LNCaP clone FGC (cell line): ENCODE measurements around the gene SUSD3.

Experiments
- DNase-seq: peaks from one replicate; pipeline ENCODE4 v3.0.0-alpha.2; 2011; ENCODE audit warnings: low read depth
- H3K4me3 ChIP-seq: 2 replicates; pipeline ENCODE4 v1.5.1; 2011; ENCODE audit warnings: mild to moderate bottlenecking, low read depth, low read length, control low read depth
- CTCF ChIP-seq: IDR thresholded peaks from 2 replicates; pipeline ENCODE4 v1.5.1; 2012; ENCODE audit warnings: mild to moderate bottlenecking; ENCODE audit not compliant: control insufficient read depth, insufficient read depth; ENCODE audit errors: extremely low read depth

Gene SUSD3

GRCh38 chr9:93059011-93059714 lies 662 bp downstream of the SUSD3 start:
- DNase-seq, result no peak
- H3K4me3 ChIP-seq, result no peak overlapping the region
- no peak for TF ChIP-seq CTCF

- H3K4me3 ChIP-seq, result no peak overlapping the region
- no peak for DNase-seq
- TF ChIP-seq CTCF, result no peak
These were observed 1.4 kb downstream of the SUSD3 start for GRCh38 chr9:93059715-93060578.

DNA sequence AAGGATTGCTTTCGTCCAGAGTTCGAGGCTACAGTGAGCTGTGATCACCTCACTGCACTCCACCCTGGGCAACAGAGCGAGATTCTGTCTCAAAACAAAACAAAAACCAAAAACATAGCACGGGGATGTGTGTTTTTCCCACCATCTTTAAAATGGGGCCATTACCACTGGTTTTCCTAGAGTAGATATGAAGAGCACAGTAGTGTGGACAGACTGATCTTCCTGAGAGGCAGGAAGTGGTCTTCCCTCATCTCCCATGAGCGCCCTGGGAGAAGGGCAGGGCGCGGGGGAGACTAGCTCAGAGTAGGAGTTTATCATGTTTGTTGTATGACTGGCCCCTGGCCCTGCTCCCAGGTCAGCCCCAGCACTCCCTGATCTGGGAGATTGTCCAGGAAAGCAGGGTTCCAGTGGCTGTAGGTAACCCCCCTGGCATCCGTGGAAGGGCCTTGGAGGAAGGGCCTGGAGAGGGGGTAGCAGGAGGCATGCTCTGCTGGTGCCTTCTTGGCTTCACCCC lies 2.3 kb downstream of the SUSD3 start:
- no peak for TF ChIP-seq CTCF
- no peak for DNase-seq
- no peak overlapping the region for H3K4me3 ChIP-seq

DNA sequence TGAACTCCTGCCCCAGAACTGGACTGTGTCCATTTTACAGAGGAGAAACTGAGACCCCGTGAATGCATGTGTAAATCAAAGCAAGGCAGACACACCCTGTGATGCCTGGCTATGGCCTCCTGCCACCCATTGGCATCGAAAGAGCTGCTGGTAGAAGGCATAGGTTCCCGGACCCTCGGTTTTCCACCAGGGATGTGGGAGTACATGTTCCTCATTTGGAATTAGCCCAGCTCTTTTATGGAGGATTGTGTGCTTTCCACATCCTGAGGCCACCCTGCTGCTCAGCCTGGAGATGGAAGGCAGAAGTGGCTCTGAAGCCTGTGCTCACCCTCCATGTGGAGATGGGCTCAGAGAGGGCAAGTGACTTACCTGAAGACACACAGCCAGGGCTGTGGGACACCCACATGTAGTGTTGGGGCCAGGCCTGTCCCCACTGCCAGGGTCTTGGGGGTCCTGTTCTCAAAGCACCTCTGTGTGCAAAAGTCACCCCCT lies 2.8 kb downstream of the SUSD3 start:
- H3K4me3 ChIP-seq, result no peak overlapping the region
- DNase-seq, result no peak
- TF ChIP-seq CTCF, result no peak

DNA sequence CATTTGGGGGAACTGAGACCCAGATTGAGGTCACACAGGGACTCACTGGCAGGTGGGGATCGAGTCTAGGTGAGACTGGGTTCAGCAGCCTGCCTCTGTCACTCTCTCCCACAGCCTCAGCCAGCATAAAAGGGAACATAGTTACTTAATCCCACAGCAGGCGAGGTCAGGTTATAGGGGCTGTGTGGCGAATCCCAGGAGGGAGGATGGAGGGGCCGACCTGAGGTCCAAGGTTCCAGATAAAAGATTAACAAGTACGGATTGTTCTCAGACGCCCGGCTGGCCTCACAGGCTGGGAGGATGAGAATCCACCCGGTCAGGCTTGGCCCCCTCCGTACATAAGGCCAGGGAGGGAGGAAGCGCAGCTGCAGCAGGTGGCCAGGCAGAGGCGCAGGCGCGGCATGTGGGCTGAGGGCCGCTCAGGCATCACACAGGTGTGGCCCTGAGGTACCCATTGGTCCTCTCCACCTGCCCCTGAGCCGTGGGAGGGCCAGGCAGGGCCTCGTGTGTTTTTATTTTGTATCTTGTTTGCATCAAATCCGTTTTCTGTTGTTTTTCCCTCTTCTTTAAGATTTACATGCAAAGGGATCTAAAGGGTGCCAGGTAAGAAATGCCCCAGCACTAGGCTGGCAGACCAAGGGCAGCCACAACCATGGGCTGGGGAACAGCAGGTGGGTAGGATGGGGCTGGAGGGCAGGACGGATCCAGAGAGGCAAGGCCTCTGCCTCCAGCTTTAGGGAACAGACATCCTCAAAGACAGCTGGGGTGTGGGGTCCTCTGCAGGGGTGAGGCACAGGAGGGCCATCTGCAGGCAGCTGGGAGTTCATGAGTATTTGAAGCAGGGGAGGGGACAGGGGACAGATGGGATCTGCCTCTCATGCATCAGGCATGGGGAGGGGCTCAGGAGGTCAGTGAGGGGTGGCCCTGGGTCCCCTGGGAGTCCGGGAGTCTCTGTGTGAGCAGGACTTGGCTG lies 3.6 kb downstream of the SUSD3 start:
- H3K4me3 ChIP-seq, result no peak overlapping the region
- no peak for TF ChIP-seq CTCF
- DNase-seq, result no peak
